H9 (cell line): Measurements from ENCODE around the gene KCNIP4. TPM values are rescaled to one million over a fixed set of nuclear protein-coding genes. Genes with fewer than 3 reads are reported as not detected.

Experiments used
- DNase-seq: peaks from one replicate; pipeline ENCODE4 v3.0.0-alpha.2; 2017
- H2AFZ ChIP-seq: one replicate; pipeline ENCODE4 v1.6.1; 2013; ENCODE audit warnings: mild to moderate bottlenecking, low read length, control low read depth, moderate library complexity
- H2AK5ac ChIP-seq: 2 replicates; pipeline ENCODE4 v1.6.1; 2013; ENCODE audit warnings: low read length, control low read depth, mixed read lengths; ENCODE audit not compliant: insufficient read length
- H2BK120ac ChIP-seq: one replicate; pipeline ENCODE4 v1.6.1; 2013; ENCODE audit warnings: low read depth, mild to moderate bottlenecking, low read length, control low read depth, inconsistent platforms; ENCODE audit not compliant: poor library complexity, severe bottlenecking
- H2BK12ac ChIP-seq: 2 replicates; pipeline ENCODE4 v1.6.1; 2013; ENCODE audit warnings: low read length, control low read depth, mixed read lengths, low read depth; ENCODE audit not compliant: insufficient read length
- H2BK15ac ChIP-seq: 2 replicates; pipeline ENCODE4 v1.6.1; 2013; ENCODE audit warnings: low read depth, low read length, control low read depth
- H2BK20ac ChIP-seq: one replicate; pipeline ENCODE4 v1.6.1; 2013; ENCODE audit warnings: low read depth, mild to moderate bottlenecking, low read length, control low read depth, inconsistent platforms; ENCODE audit not compliant: poor library complexity, severe bottlenecking
- H2BK5ac ChIP-seq: 2 replicates; pipeline ENCODE4 v1.6.1; 2013; ENCODE audit warnings: low read length, control low read depth, mixed read lengths; ENCODE audit not compliant: insufficient read length
- H3K14ac ChIP-seq: 2 replicates; pipeline ENCODE4 v1.6.1; 2013; ENCODE audit warnings: low read length, control low read depth; ENCODE audit not compliant: insufficient read depth
- H3K18ac ChIP-seq: 2 replicates; pipeline ENCODE4 v1.6.1; 2013; ENCODE audit warnings: low read depth, mild to moderate bottlenecking, mixed read lengths, low read length, control low read depth; ENCODE audit not compliant: insufficient read length
- H3K23ac ChIP-seq: 2 replicates; pipeline ENCODE4 v1.6.1; 2013; ENCODE audit warnings: low read length, control low read depth, mixed read lengths, low read depth; ENCODE audit not compliant: insufficient read length
- H3K23me2 ChIP-seq: 2 replicates; pipeline ENCODE4 v1.6.1; 2013; ENCODE audit warnings: low read depth, mild to moderate bottlenecking, mixed read lengths, low read length, control low read depth; ENCODE audit not compliant: insufficient read length, poor library complexity, severe bottlenecking
- H3K27ac ChIP-seq: 2 replicates; pipeline ENCODE4 v1.5.1; 2013; ENCODE audit warnings: low read length, control low read depth, mixed read lengths, low read depth; ENCODE audit not compliant: insufficient read length
- H3K27me3 ChIP-seq: 2 replicates; pipeline ENCODE4 v1.6.1; 2013; ENCODE audit warnings: low read length, control low read depth, inconsistent platforms; ENCODE audit not compliant: insufficient read depth
- H3K4ac ChIP-seq: 2 replicates; pipeline ENCODE4 v1.6.1; 2013; ENCODE audit warnings: low read depth, mild to moderate bottlenecking, control low read depth, inconsistent platforms, low read length, moderate library complexity
- H3K4me1 ChIP-seq: 2 replicates; pipeline ENCODE4 v1.6.1; 2013; ENCODE audit warnings: low read length, control low read depth, inconsistent platforms; ENCODE audit not compliant: insufficient read depth
- H3K4me2 ChIP-seq: 2 replicates; pipeline ENCODE4 v1.6.1; 2013; ENCODE audit warnings: low read length, control low read depth, mixed read lengths; ENCODE audit not compliant: insufficient read length, insufficient read depth
- H3K56ac ChIP-seq: 2 replicates; pipeline ENCODE4 v1.6.1; 2013; ENCODE audit warnings: low read depth, mild to moderate bottlenecking, mixed read lengths, low read length, control low read depth; ENCODE audit not compliant: insufficient read length
- H3K79me1 ChIP-seq: 2 replicates; pipeline ENCODE4 v1.6.1; 2013; ENCODE audit warnings: low read depth, mild to moderate bottlenecking, moderate library complexity, low read length, control low read depth, inconsistent platforms; ENCODE audit not compliant: insufficient read depth, poor library complexity, severe bottlenecking
- H3K79me2 ChIP-seq: 2 replicates; pipeline ENCODE4 v1.6.1; 2013; ENCODE audit warnings: low read length, control low read depth, inconsistent platforms; ENCODE audit not compliant: insufficient read depth
- H3K9ac ChIP-seq: 2 replicates; pipeline ENCODE4 v1.6.1; 2013; ENCODE audit warnings: low read length, control low read depth, mixed read lengths; ENCODE audit not compliant: insufficient read length; ENCODE audit errors: extremely low read depth
- H3K9me3 ChIP-seq: one replicate; pipeline ENCODE4 v1.6.1; 2013; ENCODE audit warnings: low read depth, low read length, inconsistent platforms; ENCODE audit not compliant: control insufficient read depth
- H3T11ph ChIP-seq: one replicate; pipeline ENCODE4 v1.6.1; 2013; ENCODE audit warnings: mild to moderate bottlenecking, low read length, control low read depth, inconsistent platforms
- H4K20me1 ChIP-seq: one replicate; pipeline ENCODE4 v1.6.1; 2013; ENCODE audit not compliant: control insufficient read depth, insufficient read length, insufficient read depth
- H4K5ac ChIP-seq: 2 replicates; pipeline ENCODE4 v1.6.1; 2013; ENCODE audit warnings: low read depth, mild to moderate bottlenecking, mixed read lengths, low read length, control low read depth; ENCODE audit not compliant: insufficient read length
- H4K8ac ChIP-seq: replicated peaks from 2 replicates; pipeline ENCODE4 v1.6.1; 2013; ENCODE audit warnings: low read length, control low read depth, mixed read lengths, low read depth; ENCODE audit not compliant: insufficient read length
- H4K91ac ChIP-seq: 2 replicates; pipeline ENCODE4 v1.6.1; 2013; ENCODE audit warnings: low read depth, mild to moderate bottlenecking, moderate library complexity, mixed read lengths, low read length, control low read depth; ENCODE audit not compliant: insufficient read length
- H3K27ac Mint-ChIP-seq, 3 experiments: 2 replicates in 2 of 3; 3 replicates in 1 of 3; pipeline ENCODE4 v1.8.0; 2020 to 2021; ENCODE audit warnings: mixed read lengths in 3 of 3, mild to moderate bottlenecking in 1 of 3, moderate library complexity in 1 of 3
- H3K27me3 Mint-ChIP-seq: 2 replicates; pipeline ENCODE4 v1.8.0; 2021; ENCODE audit warnings: low read depth, mild to moderate bottlenecking, moderate library complexity, mixed read lengths
- H3K36me3 Mint-ChIP-seq, 3 experiments: 2 replicates in 2 of 3; 3 replicates in 1 of 3; pipeline ENCODE4 v1.8.0; 2020 to 2021; ENCODE audit warnings: low read depth in 3 of 3, mixed read lengths in 3 of 3; ENCODE audit not compliant: insufficient read depth in 1 of 3
- H3K4me1 Mint-ChIP-seq, 2 experiments: 2 replicates each; pipeline ENCODE4 v1.8.0; 2020; ENCODE audit warnings: mixed read lengths in 2 of 2
- H3K4me3 Mint-ChIP-seq, 2 experiments: 2 replicates in 1 of 2; 3 replicates in 1 of 2; pipeline ENCODE4 v1.8.0; 2020 to 2021; ENCODE audit warnings: mild to moderate bottlenecking in 2 of 2, mixed read lengths in 2 of 2, moderate library complexity in 1 of 2
- H3K9me3 Mint-ChIP-seq, 2 experiments: 2 replicates in 1 of 2; 3 replicates in 1 of 2; pipeline ENCODE4 v1.8.0; 2020; ENCODE audit warnings: mild to moderate bottlenecking in 2 of 2, mixed read lengths in 2 of 2, moderate library complexity in 1 of 2
- CTCF ChIP-seq: fragments of 200-600 bp; sonication (generic); conservative IDR thresholded peaks from 3 replicates; pipeline ENCODE4 v1.8.0; 2021; ENCODE audit warnings: antibody characterized with exemption, mild to moderate bottlenecking
- WGBS: extraction: QIAGEN DNeasy Blood & Tissue Kit; methylation state at CpG from one replicate; pipeline ENCODE4 v1.1.7; 2013; ENCODE audit warnings: missing lambda C conversion rate, low lambda C conversion rate, mixed read lengths; ENCODE audit not compliant: insufficient read length; ENCODE audit errors: extremely low coverage; 5-methylcytosine and 5-hydroxymethylcytosine counted together
- total RNA-seq: library from RNA; stranded (reverse); gene quantifications from 2 replicates; pipeline ENCODE4 v1.2.1, GENCODE V29; 2021

KCNIP4 gene
- total RNA-seq, 1 experiment from 2014 or later = not detected

- H2BK12ac ChIP-seq = no peak overlapping the region
- no peak overlapping the region for H2BK20ac ChIP-seq
- H3K4me1 ChIP-seq = no peaks in the 10 kb centered on the region
- no peak overlapping the region for H2BK120ac ChIP-seq
- no peak overlapping the region for H3K4ac ChIP-seq
- no peaks in the 10 kb centered on the region for H3K23me2 ChIP-seq
- H4K20me1 ChIP-seq = no peaks in the 10 kb centered on the region
- Mint-ChIP-seq H3K4me1 (no peaks in the 10 kb centered on the region), H3K27ac (no peak overlapping the region), H3K4me3 (no peak overlapping the region), H3K27me3 (no peaks in the 10 kb centered on the region; the same call in 1 of the 2 replicates), H3K36me3 (no peaks in the 10 kb centered on the region; a peak in 2 of 7 replicates), H3K9me3 (no peaks in the 10 kb centered on the region)
- H3K9ac ChIP-seq = no peak overlapping the region
- WGBS = no CpG with 5 or more reads among the region's 4 CpGs
- H3K56ac ChIP-seq = no peak overlapping the region
- H3K79me1 ChIP-seq = no peaks in the 10 kb centered on the region
- H4K5ac ChIP-seq = no peak overlapping the region
- H2AK5ac ChIP-seq = no peak overlapping the region
- TF ChIP-seq CTCF = no peak
- H3K23ac ChIP-seq = no peak overlapping the region
- H3K9me3 ChIP-seq = no peaks in the 10 kb centered on the region
- no peak overlapping the region for H2BK5ac ChIP-seq
- H3K27me3 ChIP-seq = no peaks in the 10 kb centered on the region
- H2BK15ac ChIP-seq = no peak overlapping the region
- no peaks in the 10 kb centered on the region for H3K79me2 ChIP-seq
- H3K18ac ChIP-seq = no peak overlapping the region
- no peak overlapping the region for H3T11ph ChIP-seq
- no peak overlapping the region for H4K8ac ChIP-seq
- no peak overlapping the region for H3K27ac ChIP-seq
- no peak overlapping the region for H4K91ac ChIP-seq
- no peak overlapping the region for H3K4me2 ChIP-seq
- no peak overlapping the region for H2AFZ ChIP-seq
- no peak overlapping the region for H3K14ac ChIP-seq
- no peak for DNase-seq
These were observed 293.5 kb downstream of the KCNIP4 start for GRCh38 chr4:21655031-21655430.
